Measurements from ENCODE around the gene TSPAN14. TPM values are rescaled to one million over a fixed set of nuclear protein-coding genes. Genes with fewer than 3 reads are reported as not detected.

Gene TSPAN14
- total and polyA plus RNA-seq, 2 experiments from 2014 or later, result 17.9 to 40.7 TPM

GRCh38 chr10:80462981-80463741 lies 9.1 kb downstream of the TSPAN14 start:
- ATAC-seq (no peak), DNase-seq (ENCODE audit: low spot score) (no peak)
- H3K4me3 ChIP-seq, result no peak overlapping the region
- no peaks in the 10 kb centered on the region; the same call in 1 of the 3 replicates for H3K36me3 Mint-ChIP-seq (ENCODE audit: low read depth)
- H3K79me2 ChIP-seq (replicated peaks; ENCODE audit: insufficient read depth), result peaks cover 90% of the 10 kb centered on the region
- no peaks in the 10 kb centered on the region; the same call in 1 of the 2 replicates for H3F3A ChIP-seq (replicated peaks; ENCODE audit: low read depth)
- peaks cover 94% of the 10 kb centered on the region for H3K4me1 Mint-ChIP-seq
- H3K9me2 ChIP-seq (ENCODE audit: insufficient read depth), result no peaks in the 10 kb centered on the region
- peaks cover 32% of the 10 kb centered on the region for H4K20me1 ChIP-seq (replicated peaks; ENCODE audit: insufficient read depth)
- H3K4me1 ChIP-seq (ENCODE audit: insufficient read depth), result peaks cover 87% of the 10 kb centered on the region
- no peaks in the 10 kb centered on the region for H3K9me3 Mint-ChIP-seq
- H3K27ac Mint-ChIP-seq, result peak overlapping the region; percentile 94
- H2AFZ ChIP-seq, result no peak overlapping the region
- H3K27me3 Mint-ChIP-seq (ENCODE audit: insufficient read depth, low read depth, poor library complexity), result peaks cover 16% of the 10 kb centered on the region
- H3K27ac ChIP-seq (ENCODE audit: low read depth), result no peak overlapping the region
- peak overlapping the region; percentile 60; the same call in 2 of the 3 replicates for H3K4me3 Mint-ChIP-seq
- H3K36me3 ChIP-seq (ENCODE audit: insufficient read depth), result no peaks in the 10 kb centered on the region
- TF ChIP-seq ZNF331 (CRISPR knock-in tag; IDR thresholded peaks at IDR 0.05; ENCODE audit: low read depth) (no peak), CREB1 (CRISPR knock-in tag; IDR thresholded peaks at IDR 0.05; ENCODE audit: low read depth) (no peak), NANOG (IDR thresholded peaks at IDR 0.05; ENCODE audit: borderline replicate concordance) (no peak)
- peaks cover 16% of the 10 kb centered on the region; the same call in 1 of the 2 replicates for H3K27me3 ChIP-seq (ENCODE audit: insufficient read depth)
- peak overlapping the region; percentile 72 for H3K4me2 ChIP-seq

DNA sequence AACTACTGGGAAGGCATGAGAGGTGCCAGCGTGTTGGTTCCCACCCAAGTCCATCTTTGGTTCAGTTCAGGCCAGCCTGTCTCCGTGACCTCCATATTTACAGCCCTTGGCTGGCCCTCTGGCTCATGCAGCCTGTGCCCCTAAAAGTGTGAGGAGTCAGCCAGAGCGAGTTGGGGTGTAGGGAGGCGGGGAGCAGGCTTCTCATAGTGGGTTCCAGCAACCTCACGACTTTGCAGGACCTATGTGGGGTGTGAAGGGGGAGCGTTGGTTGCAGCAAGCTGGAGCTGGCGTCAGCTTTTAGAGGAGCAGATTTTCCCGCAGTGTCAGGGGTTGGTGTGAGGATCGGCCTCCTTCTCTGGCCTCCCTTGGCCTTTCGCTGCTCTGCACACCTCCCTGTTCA lies 9.8 kb downstream of the TSPAN14 start:
- H3K4me1 Mint-ChIP-seq, result peaks cover 92% of the 10 kb centered on the region
- H3K4me3 Mint-ChIP-seq, result peak overlapping the region; percentile 60
- H3K27me3 Mint-ChIP-seq (ENCODE audit: insufficient read depth, low read depth, poor library complexity), result peaks cover 20% of the 10 kb centered on the region
- DNase-seq (ENCODE audit: low spot score) (no peak), ATAC-seq (no peak)
- no peaks in the 10 kb centered on the region for H3K9me3 Mint-ChIP-seq
- H4K20me1 ChIP-seq (replicated peaks; ENCODE audit: insufficient read depth), result peaks cover 31% of the 10 kb centered on the region
- H3K27ac ChIP-seq (ENCODE audit: low read depth), result peak overlapping the region; percentile 57
- H3K27ac Mint-ChIP-seq, result peak overlapping the region; percentile 94
- peak overlapping the region; percentile 72 for H3K4me2 ChIP-seq
- H3K9me2 ChIP-seq (ENCODE audit: insufficient read depth), result no peaks in the 10 kb centered on the region
- peak overlapping the region; percentile 43; the same call in 1 of the 2 replicates for H3K4me3 ChIP-seq
- no peaks in the 10 kb centered on the region; the same call in none of the 3 replicates for H3K36me3 Mint-ChIP-seq (ENCODE audit: low read depth)
- peaks cover 84% of the 10 kb centered on the region for H3K4me1 ChIP-seq (ENCODE audit: insufficient read depth)
- no peak for TF ChIP-seq ZNF114 (CRISPR knock-in tag; IDR thresholded peaks at IDR 0.05)
- TF ChIP-seq, protein P1, sequence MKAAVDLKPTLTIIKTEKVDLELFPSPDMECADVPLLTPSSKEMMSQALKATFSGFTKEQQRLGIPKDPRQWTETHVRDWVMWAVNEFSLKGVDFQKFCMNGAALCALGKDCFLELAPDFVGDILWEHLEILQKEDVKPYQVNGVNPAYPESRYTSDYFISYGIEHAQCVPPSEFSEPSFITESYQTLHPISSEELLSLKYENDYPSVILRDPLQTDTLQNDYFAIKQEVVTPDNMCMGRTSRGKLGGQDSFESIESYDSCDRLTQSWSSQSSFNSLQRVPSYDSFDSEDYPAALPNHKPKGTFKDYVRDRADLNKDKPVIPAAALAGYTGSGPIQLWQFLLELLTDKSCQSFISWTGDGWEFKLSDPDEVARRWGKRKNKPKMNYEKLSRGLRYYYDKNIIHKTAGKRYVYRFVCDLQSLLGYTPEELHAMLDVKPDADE (IDR thresholded peaks at IDR 0.05), result no peak
- peaks cover 22% of the 10 kb centered on the region; the same call in 1 of the 2 replicates for H3K27me3 ChIP-seq (ENCODE audit: insufficient read depth)
- no peaks in the 10 kb centered on the region; the same call in 1 of the 2 replicates for H3F3A ChIP-seq (replicated peaks; ENCODE audit: low read depth)
- H3K79me2 ChIP-seq (replicated peaks; ENCODE audit: insufficient read depth), result peaks cover 89% of the 10 kb centered on the region
- H2AFZ ChIP-seq, result no peak overlapping the region
- no peaks in the 10 kb centered on the region for H3K36me3 ChIP-seq (ENCODE audit: insufficient read depth)

- H2AFZ ChIP-seq, result no peak overlapping the region
- H3K9me2 ChIP-seq (ENCODE audit: insufficient read depth), result no peaks in the 10 kb centered on the region
- H3K4me3 ChIP-seq, result peak overlapping the region; percentile 43
- H4K20me1 ChIP-seq (replicated peaks; ENCODE audit: insufficient read depth), result peaks cover 33% of the 10 kb centered on the region
- Mint-ChIP-seq H3K27ac (peak overlapping the region; percentile 94), H3K36me3 (ENCODE audit: low read depth) (peaks cover 5% of the 10 kb centered on the region), H3K4me3 (peak overlapping the region; percentile 60), H3K4me1 (peaks cover 88% of the 10 kb centered on the region), H3K9me3 (no peaks in the 10 kb centered on the region), H3K27me3 (ENCODE audit: insufficient read depth, low read depth, poor library complexity) (peaks cover 21% of the 10 kb centered on the region)
- no peaks in the 10 kb centered on the region; the same call in 1 of the 2 replicates for H3F3A ChIP-seq (replicated peaks; ENCODE audit: low read depth)
- H3K27me3 ChIP-seq (ENCODE audit: insufficient read depth), result peaks cover 29% of the 10 kb centered on the region; the same call in 1 of the 2 replicates
- peaks cover 75% of the 10 kb centered on the region for H3K4me1 ChIP-seq (ENCODE audit: insufficient read depth)
- no peaks in the 10 kb centered on the region for H3K36me3 ChIP-seq (ENCODE audit: insufficient read depth)
- peak overlapping the region; percentile 72 for H3K4me2 ChIP-seq
- peak overlapping the region; percentile 84 for H3K27ac ChIP-seq (ENCODE audit: low read depth)
- H3K79me2 ChIP-seq (replicated peaks; ENCODE audit: insufficient read depth), result peaks cover 88% of the 10 kb centered on the region
- peak; percentile 80 for ATAC-seq
- peak; percentile 93 for DNase-seq (ENCODE audit: low spot score)
- TF ChIP-seq CREB1 (CRISPR knock-in tag; IDR thresholded peaks at IDR 0.05; ENCODE audit: low read depth) (no peak), ZNF331 (CRISPR knock-in tag; IDR thresholded peaks at IDR 0.05; ENCODE audit: low read depth) (peak; percentile 50; the same call in 1 of the 2 replicates)
Observed at GRCh38 chr10:80464557-80465450, 10.7 kb downstream of the TSPAN14 start.

All from GM23338 (cell line).